Iris pigment epithelial cell (primary cell): ENCODE measurements around the gene ARL4A.

Experiments used
- DNase-seq: peaks from one replicate; pipeline ENCODE4 v3.0.0-alpha.2; 2011; ENCODE audit warnings: low read depth

Gene ARL4A

DNA sequence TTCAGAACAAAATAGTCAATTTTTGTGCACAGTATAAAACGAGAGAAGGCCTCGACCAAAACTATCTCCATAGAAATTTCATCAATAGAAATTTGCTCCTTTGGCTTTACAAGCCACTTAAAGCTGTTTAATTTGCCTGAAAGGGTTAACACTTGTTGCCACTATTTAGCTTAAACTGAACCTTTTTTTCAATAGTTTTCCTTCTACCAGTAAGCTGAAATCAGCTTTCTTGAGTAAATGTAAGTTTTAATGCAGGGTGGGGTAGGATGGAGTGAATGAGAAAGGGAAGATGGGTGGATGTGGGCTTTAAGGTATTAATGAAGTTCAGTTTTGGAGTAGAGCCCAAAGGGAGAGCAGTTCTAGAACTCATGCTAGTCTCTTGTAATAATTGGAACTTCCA lies 39.5 kb downstream of the ARL4A start:
- DNase-seq: no peak

DNA sequence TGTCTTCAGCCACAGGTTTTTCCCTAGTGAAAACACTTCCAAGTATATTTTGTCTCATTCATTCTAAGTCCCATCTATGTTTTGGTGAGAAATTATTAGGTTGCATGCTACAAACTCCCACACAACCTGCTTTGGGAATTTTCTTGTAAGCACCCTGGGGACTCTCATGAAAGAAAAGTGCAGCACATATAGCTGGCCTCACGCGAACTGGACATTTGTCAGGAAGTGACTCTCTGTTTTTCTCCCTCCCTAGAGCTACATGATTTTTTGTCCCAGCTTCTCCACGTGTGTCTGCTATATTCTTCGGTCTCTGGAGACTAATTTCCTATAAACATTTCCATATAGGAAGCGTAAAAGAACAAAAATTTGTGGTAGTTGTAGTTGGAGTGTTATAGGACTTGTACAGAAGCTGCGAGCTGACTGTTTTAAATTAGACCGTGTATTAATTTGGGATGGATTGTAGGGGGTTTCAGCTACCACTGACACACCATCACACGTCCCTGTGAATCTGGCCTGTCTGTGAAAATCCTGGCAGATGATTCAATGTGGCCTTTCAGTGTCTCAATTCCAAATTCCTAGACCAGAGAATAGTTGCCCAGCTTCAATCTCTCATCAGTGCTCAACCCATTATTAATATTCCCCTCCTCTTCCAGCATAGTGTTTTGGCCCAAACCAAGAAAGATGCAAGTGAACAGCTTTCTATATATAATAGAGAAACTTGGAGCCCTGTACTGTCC lies 40.2 kb downstream of the ARL4A start:
- DNase-seq: no peak

DNA sequence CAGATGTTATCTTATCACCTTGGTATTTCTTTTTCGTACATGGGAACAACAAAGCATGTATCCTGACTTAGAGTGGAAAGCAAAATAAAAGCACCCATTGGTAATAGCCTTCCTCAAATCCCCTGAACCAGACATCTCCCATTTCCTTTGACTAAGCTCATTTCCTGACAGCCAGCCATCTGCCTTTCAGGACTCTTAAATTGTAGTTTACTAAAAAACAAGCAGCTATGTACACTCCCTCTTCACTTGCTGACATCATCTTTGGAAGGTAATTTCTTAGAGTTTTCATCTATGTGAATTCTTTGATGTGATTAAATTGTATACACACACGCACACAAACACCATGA lies 40.7 kb downstream of the ARL4A start:
- peak; percentile 68 for DNase-seq

DNA sequence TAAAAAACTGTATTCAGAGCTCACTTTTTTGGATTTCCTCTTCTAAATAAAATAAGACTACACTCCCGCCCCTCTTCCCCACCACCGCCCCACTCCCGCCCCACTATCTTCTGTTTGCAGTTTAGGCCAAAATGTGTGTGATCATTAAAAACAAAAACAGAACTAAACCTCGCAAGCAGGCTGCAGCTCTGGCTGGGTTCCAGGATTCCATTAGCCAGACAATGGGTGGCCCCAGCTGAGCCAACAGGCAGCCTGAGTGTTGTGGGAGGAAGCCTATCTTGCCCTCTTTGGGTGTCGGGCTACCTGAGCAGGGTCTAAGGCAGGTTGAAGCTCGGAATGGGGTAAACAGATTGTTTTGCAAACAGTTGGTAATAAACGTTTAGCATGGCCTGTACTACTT lies 41.7 kb downstream of the ARL4A start:
- DNase-seq: peak; percentile 65

DNA sequence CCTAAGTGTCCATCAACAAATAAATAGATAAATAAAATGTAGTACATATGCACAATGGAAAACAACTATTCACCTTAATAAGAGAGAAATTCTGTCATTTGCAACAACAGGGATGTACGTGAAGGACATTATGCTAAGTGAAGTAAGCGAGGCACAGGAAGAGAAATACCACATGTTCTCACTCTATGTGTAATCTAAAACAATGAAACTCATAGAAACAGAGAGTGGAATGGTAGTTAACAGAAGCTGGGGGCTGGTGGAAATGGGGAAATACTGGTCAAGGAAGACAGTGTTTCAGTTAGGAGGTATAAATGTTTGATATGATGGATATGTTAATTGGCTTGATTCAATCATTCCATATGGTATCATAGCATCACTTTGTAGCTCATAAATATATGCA lies 43.1 kb downstream of the ARL4A start:
- no peak for DNase-seq

DNA sequence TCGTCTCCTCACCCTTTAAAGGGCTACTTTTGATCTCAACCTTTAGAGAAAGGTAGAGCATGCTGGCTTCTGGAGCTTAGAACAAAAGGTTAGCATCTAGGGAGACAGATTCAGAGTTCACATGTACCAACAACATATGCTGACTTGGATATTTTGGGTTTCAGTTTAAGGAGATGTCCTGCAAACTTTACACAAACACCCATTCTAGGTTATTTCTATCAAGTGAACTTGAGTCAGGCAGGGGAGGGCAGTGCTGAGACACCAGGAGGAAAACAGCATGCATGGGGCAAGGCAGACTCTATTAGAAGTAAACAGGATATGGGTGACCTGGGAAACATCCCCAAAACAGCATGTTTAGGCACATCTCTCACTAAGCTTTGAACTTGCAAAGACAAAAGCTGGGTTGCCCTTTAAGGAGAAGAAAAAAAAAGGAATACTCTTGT lies 43.8 kb downstream of the ARL4A start:
- peak; percentile 70 for DNase-seq

DNA sequence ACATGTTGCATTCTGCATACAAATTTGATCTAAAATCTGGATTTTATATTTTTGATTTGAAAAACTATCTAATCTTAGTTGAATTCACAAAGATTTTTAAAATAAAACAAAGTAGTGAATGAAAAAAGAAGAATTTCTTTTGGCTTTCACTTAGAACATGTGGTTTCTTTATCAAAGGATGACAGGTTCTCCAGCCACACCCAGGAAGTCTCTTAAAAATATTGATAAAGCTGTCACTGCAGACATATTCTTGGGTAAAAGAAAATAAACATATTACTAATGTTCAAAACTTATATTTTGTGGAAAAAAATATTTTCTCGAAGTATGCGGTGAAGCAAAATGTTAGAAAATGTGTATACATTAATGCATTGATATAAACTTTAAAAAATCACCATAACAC lies 44.3 kb downstream of the ARL4A start:
- no peak for DNase-seq

DNA sequence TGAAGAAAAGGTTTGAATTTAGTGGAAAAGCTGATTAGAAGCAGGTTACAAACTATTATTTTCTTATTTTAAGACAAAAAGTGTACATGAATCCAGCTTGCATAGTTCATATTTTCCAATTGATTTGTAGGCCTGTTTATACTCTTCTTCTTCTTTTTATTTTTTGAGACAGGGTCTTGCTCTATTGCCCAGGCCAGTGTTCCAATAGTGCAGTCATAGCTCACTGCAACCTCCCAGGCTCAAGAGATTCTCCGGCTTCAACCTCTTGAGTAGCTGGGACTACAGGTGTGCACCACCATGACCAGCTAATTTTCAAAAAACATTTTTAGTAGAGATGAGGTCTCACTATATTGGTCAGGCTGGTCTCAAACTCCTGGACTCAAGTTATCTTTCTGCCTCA lies 45.0 kb downstream of the ARL4A start:
- no peak for DNase-seq

DNA sequence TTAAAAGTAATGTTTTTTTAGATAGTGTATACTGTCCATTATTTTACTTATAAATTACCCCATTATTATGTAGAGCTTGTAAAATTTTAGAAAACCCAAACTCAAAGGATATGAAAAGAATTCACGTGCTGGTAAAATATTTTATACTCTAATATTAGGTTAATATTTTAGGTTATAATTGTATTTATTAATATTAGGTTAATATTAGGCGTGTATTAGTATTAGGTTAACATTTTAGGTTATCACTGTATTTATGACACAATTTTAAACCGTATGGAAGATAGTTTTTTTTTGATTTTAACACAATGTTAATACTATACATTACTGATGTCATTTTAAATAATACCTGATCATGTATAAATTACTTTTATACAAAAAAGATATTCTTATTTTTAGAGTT lies 48.5 kb downstream of the ARL4A start:
- DNase-seq: no peak

DNA sequence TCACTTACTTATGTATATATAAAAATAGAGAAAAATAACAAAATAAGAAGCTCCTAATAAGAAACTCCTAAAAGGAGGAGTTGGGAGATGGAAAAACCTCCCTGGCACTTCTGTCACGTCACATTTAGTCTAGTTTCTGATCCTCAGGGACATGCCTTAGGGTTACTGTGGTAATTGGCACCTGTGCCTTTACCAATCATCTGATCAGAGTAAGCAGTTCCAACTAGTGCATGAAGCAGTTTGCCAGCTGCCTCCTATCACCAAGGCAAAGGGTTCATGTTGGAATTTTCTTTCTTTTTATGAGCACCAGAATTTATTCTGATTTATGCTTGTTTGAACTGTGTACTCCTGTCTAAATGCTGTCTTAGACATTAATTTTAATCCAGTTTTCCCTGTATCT lies 49.9 kb downstream of the ARL4A start:
- DNase-seq: no peak

DNA sequence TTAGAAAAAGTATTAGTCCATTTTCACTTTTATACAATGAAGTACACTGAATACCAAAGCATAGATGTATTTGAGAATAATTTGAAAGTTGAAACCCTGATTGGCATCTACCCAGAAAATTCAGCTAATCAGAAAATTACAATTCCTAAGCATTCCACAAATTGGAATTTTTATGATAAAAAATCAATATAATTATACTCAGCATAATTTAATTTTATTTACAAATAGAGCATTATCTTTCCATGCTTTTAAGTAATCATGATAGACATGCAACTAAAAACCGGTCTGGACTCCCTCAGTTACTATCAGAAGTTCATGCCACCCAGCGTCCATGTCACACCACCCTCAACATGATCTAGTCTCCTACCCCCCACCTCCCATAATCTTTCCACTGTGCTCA lies 50.4 kb downstream of the ARL4A start:
- no peak for DNase-seq

DNA sequence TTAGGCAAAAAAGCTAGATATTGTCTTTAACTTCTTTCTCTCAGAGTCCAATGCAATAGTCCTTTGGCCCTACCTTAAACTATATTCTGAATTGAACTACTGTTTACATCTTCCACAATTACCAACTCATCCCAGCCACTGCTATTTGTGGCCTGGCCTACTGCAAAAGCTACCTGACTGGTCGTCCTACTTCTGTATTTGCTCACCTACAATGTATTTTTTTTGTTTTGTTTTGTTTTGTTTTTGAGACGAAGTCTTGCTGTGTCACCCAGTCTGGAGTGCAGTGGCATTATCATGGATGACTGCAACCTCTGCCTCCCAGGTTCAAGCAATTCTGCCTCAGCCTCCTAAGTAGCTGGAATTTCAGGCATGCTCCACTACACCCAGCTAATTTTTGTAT lies 51.2 kb downstream of the ARL4A start:
- DNase-seq: no peak
